H1 (cell line): ENCODE data around the gene SGCD. TPM values are rescaled to one million over a fixed set of nuclear protein-coding genes. Genes with fewer than 3 reads are reported as not detected.

Experiments used
- CHD7 ChIP-seq: fragments of 300-600 bp; sonication (generic); IDR thresholded peaks from 2 replicates; pipeline ENCODE4 v1.7.1; 2012; ENCODE audit warnings: low read length, moderate library complexity, mild to moderate bottlenecking, inconsistent platforms; ENCODE audit not compliant: insufficient replicate concordance
- KDM1A ChIP-seq: fragments of 200-600, 300-600 bp; sonication (generic); IDR thresholded peaks from 2 replicates; pipeline ENCODE4 v1.7.1; 2016; ENCODE audit warnings: mild to moderate bottlenecking, low read length, borderline replicate concordance
- polyA plus RNA-seq, 7 experiments: library from polyadenylated mRNA; depleted of rRNA in 3 of 7; stranded (reverse) in 5 of 7; unstranded in 2 of 7; fragments of >200 nt in 5 of 7; fragments of 200-250 nt in 2 of 7; gene quantifications; 1 replicate in 5 of 7; 2 replicates in 1 of 7; 4 replicates in 1 of 7; pipeline versions ENCODE4 v1.2.1 to v1.2.3, GENCODE V29; 2011 to 2013; ENCODE audit warnings: missing spikeins in 2 of 7, mixed read lengths in 2 of 7
- total RNA-seq: library from RNA; stranded (reverse); fragmentation: NEBNext Ultra II Directional; extraction: Animal tissue kit (Norgen Biotek cat#: 25700); gene quantifications from 2 replicates; pipeline ENCODE4 v1.2.1, GENCODE V29; 2021

The SGCD gene
- total and polyA plus RNA-seq, 2 of the 8 experiments (the other 6 are each of a cell fraction or from before 2014, with no cell fraction given) = 0.04 to 0.08 TPM

GRCh38 chr5:156451505-156451904, 124.5 kb downstream of the SGCD start (continued):
- TF ChIP-seq KDM1A (no peak), CHD7 (no peak)
